Amygdala (tissue), 56 donors: Measurements from ENCODE around the gene MYCN.
"Not testable (repeated sequence)": the region's sequence is repeated elsewhere in the genome, so short reads cannot be mapped to it uniquely, and the experiment has no call there.

Experiments used
- DNase-seq, 56 donors: peaks; one replicate each; lab custom pipeline; 2025; lab: John Stamatoyannopoulos, UW

Gene MYCN

DNA sequence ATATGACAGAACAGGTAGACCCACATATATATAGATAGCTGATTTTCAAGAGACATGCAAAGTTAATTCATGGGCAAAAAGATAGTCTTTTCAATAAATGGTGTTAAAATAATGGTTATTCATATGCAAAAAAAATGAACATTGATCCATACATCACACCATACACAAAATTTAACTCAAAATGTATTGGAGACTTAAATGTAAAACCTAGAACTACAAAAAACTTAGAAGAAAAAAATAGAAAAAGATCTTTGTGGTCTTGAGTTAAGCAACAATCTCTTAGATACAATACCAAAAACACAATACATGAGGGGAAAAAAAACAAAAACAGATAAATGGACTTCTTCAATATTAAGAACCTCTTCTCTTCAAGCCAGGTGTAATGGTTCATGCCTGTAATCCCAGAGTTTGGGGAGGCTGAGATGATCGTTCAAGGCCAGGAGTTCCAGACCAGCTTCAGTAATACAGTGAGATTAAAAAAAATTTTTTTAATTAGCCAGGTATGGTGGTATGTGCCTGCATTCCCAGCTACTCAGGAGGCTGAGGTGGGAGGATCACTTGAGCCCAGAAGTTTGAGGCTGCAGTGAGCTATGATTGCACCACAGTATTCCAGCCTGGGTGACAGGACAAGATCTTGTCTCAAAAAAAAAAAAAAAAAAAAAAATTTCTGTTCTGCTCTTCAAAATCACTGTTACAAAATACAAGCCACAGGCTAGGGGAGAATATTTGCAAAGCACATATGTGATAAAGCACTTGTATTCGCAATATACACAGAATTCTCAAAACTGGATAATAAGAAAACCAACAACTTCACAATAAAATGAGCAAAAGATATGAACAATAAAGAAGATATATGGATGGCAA lies 32.7 kb upstream of the MYCN start:
- no peak for DNase-seq

DNA sequence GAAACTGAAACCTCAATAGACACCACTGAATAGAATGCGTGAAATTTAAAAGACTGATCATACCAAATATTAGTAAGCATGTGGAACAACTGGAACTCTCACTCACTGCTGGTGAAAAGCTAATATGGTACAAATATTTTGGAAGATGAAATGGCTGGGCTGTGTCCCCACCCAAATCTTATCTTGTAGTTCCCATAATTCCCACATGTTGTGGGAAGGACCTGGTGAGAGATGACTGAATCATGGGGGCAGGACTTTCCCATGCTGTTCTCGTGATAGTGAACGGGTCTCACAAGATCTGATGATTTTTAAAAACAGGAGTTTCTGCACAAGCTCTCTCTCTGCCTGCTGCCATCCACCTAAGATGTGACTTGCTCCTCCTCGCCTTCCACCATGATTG lies 32.0 kb upstream of the MYCN start:
- DNase-seq, result no peak

DNA sequence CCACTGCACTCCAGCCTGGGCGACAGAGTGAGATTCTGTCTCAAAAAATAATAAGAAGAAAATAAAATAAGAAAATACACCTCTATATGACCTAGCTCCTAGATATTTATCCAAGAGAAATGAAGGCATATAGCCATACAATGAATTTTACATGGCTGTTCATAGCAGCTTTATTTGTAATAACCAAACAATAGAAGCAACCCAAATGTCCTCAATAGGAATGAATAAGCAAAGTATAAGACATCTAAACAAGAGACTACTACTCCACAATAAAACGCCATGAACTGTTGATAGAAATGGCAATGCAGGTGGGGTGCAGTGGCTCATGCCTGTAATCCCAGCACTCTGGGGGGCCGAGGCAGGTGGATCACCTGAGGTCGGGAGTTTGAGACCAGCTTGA lies 31.2 kb upstream of the MYCN start:
- no peak for DNase-seq

DNA sequence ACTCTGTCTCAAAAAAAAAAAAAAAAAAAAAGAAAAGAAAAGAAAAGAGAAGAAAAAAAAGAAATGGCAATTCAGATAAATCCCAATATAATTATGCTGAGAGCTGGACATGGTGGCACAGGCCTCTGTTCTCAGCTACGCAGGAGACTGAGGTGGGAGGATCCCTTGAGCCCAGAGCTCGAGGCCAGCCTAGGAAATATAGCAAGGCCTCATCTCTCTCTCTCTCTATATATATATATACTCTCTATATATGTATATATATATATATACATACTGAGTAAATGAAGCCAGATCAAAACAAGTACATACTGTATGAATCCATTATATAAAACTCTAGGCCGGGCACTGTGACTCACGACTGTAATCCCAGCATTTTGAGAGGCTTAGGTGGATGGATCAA lies 30.6 kb upstream of the MYCN start:
- DNase-seq, result no peak

DNA sequence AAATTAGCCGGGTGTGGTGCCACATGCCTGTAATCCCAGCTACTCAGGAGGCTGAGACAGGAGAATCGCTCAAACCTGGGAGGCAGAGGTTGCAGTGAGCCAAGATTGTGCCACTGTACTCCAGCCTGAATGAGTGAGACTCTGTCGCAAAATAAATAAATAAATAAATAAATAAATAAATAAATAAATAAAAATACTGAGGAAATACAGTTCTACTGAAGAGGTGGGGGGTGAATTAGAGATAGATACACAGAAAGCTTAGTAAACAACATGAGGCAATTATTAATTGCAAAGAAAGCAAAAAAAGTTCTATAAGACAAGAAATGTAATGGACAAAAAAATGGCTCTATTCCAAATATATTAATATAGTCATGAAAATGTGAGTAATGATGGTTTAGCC lies 29.1 kb upstream of the MYCN start:
- DNase-seq, result not testable (repeated sequence)

DNA sequence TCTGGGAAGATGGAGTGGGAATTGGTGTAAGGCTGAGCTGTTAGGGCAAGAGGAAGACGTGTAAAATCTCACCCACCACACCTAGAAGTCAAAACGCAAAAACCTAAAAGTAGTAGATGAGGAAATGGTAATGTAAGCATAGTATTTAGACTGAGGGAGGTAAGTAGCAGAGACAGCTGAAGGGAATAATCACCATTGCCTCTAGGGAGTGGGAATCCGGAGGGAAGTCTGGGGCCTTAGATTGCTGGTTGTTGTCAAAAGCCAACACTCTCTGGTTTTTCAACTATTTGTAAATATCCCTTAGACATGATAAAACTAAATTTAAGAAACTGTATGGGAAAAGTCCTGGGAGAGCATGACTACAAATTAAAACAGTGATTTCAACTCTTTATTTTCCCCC lies 28.7 kb upstream of the MYCN start:
- DNase-seq, result no peak

DNA sequence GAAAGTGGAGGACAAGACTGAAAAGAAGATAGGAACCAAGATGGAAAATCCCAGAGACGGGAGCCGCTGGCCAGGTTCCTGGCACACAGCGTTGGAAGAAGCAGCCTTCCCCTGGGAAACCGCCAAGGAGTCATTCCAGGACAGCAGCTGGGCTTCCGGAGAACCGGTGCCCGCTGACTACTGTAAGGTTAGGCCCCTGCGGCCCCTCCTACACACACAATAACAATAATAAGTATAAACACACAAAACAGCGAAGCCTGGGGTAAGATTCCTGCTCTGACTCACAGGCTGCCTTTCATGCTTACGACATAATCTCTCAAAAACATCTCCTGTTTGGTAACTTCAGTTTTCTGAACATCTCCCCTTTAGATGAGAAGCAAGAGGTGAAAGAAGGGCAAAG lies 28.1 kb upstream of the MYCN start:
- DNase-seq, result peak in 9 of 56 donors; percentile 9 to 34 (median 17)

DNA sequence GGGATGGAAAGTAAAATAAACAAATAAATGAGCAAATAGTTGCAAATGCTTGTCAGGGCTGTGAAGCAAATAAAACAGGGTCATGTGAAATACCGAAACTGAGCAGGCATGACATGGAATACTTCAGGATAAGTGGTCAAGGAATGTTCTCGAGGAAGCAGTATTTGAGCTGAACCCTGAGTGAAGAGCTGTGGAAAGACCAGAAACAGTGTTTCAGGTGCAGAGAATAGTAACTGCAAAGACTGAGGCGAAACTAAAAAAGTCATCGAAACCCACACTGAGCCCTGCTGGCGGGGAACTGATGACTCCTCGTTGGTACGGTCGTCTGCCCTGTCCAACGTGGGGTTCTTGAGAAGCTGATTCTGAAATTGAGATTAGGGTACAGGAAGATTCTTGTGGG lies 27.2 kb upstream of the MYCN start:
- DNase-seq, result no peak

DNA sequence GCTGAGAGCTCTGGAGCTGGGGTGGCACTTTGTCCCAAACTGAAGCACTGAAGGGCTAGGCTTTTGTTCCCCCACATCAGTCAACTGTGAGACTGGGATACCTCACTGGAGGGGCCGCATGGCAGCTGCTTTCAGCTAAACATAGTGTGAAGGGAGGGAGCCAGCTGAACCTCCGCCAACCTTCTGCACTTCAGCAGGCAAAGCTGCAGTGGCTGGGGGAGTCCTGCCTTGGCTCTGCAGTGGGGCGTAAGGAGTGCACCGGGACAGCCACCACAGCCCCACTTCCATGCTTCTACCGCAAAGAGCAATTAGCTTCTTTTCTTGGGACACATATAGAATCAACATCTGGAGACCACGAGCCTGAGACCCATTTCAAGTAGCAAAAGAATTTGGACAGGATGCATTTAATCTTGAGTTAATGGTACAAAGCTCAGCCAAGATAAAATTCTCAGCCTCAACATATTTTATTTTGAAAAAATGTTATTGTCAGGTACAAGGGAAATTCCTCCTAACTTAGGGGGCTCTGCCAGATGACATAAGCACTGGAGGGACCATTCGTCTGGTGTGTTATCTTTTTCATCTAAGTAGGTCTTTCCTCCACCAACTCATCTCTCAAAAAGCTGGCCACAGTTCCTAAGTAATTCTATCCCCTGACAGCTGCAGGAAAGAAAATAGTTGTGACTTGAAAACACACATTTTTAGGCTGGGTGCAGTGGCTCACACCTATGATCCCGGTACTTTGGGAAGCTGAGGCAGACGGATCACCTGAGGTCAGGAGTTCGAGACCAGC lies 25.6 kb upstream of the MYCN start:
- DNase-seq, result peak in 11 of 56 donors; percentile 6 to 44 (median 13)

DNA sequence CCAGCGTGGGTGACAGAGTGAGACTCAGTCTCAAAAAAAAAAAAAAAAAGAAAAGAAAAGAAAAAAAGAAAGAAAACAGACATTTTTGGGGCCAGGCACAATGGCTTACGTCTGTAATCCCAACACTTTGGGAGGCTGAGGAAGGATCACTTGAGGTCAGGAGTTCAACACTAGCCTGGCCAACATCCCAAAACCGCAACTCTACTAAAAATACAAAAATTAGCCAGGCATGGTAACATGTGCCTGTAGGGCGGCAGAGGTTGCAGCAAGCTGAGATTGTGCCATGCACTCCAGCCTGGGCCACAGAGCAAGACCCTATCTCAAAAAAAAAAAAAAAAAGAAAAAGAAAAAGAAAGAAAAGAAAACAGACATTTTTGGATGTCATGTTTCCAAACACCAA lies 24.8 kb upstream of the MYCN start:
- DNase-seq, result not testable (repeated sequence)

DNA sequence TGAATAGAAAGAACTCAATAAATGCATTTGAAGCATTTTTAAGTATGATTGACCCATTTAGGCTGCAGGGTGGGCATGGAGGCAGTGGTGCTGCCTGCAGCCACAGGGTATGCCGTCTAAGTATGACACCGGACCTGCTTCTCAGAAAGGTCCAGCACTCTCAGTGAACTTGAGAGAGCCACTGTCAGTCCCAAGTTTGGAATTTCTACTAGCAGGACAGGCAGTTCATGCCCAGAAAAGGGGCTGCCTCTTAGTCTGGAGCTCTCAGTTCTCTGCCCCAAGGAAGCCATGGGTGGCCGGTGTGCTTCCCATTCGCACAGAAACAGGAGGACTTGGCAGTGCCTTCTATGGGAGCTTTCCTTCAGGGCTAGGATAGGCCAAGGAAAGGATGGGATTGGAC lies 24.0 kb upstream of the MYCN start:
- no peak for DNase-seq

DNA sequence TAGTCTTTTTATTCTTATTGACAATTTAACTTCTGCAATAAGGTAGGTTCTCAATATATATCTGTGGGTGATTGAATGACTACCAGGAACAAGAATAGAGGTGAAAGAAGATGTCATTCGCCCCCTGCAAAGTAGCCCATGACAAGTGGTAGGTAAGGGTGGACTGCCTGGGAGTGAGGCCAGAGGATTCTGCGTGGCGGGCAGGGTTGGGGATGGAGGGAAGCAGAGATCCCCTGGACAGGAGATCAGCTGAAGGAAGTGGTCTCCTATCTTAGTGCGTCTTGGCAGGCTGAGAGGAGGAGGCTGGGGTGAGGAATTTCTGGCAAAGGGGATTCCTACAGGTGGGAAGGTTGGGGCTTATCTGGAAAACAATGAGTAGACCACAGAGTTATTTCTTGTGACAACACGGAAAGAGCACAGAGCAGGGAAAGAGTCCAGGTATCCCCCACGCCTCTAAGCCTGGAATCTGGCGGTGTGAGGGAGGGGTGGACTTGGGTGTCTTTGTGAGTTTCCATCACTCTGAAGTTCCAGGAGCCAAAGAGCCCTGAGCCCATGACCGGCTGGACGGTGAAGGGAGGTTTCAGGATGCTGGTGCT lies 21.5 kb upstream of the MYCN start:
- DNase-seq, result no peak

DNA sequence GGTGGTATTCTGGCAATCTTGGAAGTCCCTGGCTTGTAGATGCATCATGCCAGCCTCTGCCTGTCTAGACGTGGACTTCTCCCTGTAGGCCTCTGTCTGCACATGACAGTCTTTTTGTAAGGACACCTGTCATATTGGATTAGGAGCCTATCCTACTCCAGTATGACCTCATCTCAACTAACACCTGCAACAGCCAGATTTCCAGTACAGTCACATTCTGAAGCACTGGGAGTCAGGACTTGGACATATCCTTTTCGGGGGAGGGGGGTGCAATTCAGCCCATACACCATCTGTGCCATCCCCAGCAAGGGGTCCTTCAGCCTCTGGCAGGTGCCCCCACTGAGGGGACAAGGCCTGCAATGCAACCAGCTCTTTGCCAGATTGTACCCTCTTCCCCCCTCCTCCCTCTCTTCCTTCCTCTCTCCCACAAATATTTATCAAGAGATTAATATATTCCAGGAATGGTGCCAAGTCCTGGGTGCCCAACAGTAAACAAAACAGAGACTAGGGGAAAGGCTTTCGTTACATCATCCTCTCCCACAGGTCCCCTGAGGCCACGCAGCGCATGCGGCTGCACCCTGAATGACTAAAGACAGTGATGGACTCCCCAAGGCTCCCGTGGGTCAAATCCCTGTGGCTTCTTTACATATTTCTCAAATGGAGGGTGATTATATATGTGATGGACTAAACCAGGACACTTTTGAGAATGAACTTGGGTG lies 20.5 kb upstream of the MYCN start:
- DNase-seq, result no peak

DNA sequence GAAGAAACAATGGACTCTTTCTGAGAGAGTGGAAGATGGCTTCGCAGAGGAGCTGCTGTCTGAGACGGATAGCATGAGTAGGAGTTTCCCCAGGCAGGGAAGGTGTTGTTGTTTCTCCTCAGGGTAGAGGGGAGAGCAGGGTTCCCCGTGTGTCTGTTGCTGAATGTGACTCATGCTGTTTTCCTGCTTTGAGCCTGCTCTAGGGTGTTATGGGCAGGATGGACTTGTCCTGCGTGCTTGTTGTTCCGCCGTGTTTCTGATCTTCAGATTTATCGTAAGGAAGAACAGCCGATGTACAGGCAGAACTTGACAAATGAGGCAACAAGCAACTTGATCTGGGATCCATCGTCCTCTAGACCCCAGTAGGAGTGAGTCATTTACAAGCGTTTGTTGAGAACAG lies 19.7 kb upstream of the MYCN start:
- DNase-seq, result no peak

DNA sequence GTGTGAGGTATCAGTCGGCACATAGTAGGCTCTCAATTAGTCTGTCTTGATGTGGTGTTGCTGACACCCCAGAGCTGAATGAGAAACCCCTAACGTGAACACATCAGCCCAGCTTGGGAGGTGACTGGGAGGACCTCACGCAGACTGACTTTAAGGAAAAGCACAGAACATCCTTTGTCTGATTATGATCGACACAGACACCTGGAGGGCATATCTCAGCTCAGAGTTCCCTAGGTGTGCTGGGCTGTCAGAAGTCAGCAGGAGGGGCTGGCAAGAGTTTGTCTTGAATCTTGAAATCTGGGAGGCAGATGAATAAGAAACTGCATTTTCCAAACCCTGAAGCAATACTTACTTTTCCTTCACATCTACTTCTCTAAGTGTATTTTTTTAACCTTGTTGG lies 16.8 kb upstream of the MYCN start:
- no peak for DNase-seq

DNA sequence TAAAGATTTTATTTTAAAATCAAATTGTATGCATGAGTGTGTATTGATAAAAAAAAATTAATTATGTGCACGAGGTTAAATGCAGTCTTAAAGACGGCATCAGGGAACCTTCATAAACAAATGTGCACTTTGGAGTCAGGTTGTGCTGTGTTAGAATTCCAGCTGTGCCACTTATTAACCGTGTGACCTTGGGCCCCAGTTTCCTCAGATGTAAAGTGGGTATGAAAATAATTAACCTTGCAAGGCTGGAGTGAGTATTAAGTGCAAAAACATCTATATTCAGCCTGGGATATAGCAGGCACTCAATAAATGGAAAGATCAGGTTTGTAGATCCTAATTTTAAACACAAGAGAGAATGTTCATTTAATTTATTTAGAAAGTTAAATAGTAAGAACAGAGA lies 14.5 kb upstream of the MYCN start:
- no peak for DNase-seq

DNA sequence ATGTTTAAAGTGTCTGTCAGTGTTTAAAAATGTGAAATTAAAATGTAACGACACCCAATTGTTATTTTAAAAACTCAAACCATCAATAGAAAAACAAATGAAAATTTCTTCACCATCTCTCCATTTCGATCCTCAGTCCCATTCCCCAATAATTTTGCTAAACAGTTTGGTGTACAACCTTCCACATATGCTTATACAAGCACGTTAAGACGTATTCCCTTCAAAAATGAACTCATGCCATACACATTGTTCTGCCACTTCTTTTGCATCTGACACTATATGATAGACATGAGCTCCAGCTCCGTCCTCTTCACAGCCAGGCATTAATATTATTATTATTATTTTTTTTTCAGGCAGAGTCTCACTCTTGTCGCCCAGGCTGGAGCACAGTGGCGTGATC lies 14.1 kb upstream of the MYCN start:
- no peak for DNase-seq

DNA sequence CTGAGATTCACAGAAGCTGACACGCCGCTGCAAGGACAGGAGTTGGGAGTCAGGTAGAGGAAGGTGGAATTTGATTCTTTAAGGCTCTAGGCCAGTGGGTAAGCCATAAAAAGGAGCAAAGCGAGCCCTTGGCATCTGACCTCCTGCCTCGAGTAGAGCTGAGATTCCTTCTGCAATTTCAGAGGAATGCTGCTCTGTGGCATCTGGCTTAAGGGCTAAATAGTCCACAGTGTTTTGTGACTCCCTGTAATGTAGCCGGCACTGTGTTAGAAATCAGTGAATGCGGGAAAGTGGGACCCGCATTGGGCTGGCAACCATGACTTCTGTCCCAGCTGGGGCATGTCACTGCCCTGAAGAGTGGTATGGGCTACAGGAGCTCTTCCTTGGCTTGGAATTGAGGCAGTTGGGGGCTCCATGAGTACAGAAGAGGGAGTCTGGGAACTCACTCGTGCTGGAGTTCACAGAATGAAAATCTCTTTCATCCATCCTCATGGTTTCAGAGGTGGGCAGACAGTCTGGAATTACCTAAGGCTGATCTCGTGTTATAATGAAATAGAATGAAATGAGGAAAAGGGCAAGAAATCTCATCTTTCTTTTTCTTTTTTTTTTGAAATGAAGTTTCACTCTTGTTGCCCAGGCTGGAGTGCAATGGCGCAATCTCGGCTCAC lies 12.7 kb upstream of the MYCN start:
- DNase-seq, result no peak

DNA sequence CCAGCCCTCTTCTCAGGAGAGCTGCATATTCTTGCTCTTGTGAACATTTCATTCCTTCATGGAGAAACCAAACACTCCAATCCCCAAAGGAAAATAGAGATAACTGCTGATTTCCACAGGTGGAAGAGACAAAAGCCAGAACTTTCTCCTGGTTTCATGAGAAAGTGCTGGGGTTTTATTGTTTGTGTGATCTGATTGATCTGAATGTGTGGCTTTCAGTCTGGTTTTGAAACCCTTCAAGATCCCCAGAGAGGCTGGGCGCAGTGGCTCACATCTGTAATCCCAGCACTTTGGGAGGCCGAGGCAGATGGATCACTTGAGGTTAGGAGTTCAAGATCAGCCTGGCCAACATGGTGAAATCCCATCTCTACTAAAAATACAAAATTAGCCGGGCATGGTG lies 11.3 kb upstream of the MYCN start:
- not testable (repeated sequence) for DNase-seq

DNA sequence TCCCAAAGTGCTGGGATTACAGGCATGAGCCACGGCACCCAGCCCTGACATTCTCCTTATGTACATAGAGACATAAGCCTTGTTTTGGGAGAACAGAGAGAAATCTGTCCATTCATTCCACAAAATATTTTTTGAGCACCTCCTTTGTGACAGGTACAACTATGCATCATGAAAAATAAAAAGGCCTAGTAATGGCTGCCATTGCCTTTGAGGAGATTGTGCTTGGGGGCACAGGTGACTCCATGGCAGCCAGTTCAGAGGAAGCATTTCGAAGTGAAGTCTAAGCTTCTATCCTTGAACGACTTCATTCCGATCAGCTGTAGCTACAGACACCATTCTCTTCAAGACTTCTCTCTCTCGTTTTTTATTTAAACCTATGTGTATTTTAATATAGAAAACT lies 10.5 kb upstream of the MYCN start:
- no peak for DNase-seq
